Fibroblast of pulmonary artery (primary cell): ENCODE measurements around the gene LZTR1.

ENCODE experiments used
- DNase-seq: peaks from one replicate; pipeline ENCODE4 v3.0.0-alpha.2; 2010; ENCODE audit warnings: low read depth
- H3K4me3 ChIP-seq: replicated peaks from 2 replicates; pipeline ENCODE4 v1.5.1; 2011; ENCODE audit warnings: low read depth, mild to moderate bottlenecking, control low read depth, low read length, moderate library complexity
- TF ChIP-seq, protein P1 (sequence below): IDR thresholded peaks from 2 replicates; pipeline ENCODE4 v1.5.1; 2011; ENCODE audit warnings: mild to moderate bottlenecking, control low read depth, low read length, inconsistent platforms; ENCODE audit errors: missing control alignments

LZTR1 gene

DNA sequence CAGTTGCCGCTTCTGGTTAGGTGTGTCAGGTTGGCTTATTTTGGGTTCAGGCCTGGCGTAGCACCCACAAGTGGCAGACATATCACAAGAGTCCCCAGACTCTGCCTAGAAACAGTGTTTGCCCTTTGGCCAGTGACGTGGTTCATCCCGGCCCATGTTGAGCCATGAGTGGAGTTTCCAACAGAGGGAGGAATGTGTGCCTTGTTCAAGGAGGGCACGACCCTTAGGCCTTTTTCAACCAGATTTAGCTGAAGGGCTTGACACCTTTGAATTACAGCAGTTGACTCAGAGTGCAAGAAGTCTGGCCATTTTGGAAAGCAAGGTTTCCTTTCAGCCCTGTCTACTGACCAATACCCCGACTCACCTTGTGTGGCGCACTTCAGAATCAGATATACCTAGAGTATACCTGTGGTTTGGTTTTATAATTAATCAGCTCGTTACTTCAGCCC is 30.1 kb upstream of the LZTR1 start:
- DNase-seq, result no peak
- TF ChIP-seq, protein P1, sequence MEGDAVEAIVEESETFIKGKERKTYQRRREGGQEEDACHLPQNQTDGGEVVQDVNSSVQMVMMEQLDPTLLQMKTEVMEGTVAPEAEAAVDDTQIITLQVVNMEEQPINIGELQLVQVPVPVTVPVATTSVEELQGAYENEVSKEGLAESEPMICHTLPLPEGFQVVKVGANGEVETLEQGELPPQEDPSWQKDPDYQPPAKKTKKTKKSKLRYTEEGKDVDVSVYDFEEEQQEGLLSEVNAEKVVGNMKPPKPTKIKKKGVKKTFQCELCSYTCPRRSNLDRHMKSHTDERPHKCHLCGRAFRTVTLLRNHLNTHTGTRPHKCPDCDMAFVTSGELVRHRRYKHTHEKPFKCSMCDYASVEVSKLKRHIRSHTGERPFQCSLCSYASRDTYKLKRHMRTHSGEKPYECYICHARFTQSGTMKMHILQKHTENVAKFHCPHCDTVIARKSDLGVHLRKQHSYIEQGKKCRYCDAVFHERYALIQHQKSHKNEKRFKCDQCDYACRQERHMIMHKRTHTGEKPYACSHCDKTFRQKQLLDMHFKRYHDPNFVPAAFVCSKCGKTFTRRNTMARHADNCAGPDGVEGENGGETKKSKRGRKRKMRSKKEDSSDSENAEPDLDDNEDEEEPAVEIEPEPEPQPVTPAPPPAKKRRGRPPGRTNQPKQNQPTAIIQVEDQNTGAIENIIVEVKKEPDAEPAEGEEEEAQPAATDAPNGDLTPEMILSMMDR, result no peak
- no peak overlapping the region for H3K4me3 ChIP-seq

DNA sequence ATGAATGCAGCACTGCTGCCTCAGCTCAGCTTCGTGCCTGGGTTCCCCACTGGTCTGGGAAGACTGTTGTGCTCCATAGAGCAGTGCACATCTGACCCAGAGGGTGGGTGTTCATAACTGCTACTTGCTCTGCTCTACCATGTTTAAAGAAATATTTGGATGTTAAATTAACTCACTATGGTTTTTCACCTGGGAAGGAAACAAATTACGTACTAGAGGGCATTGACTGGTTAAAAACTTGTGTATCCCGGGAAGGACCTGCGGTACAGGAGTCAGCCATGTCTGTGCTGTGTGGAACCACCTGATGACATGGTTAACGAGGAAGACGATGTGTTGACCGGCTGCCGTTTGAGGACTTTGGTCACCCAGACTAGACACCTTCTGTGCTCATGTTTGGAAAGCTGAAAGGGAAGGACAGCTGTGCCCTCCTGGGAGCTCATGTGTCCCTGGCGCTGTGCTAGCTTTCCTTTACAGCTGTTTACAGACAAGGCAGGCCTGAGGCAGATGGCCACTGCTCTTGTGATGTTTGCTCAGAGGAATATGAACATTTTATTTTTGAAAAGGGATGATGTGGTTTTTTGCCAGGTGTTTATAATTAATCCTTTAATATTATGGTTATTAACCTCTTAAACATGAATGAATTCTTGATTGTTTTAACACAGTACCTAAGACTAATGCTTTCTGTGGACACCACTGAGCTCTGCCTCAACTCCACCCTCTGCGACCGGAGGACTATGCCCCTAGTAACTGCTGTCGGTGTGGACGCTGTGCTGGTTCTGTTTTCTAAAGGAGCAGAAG is 29.4 kb upstream of the LZTR1 start:
- H3K4me3 ChIP-seq, result no peak overlapping the region
- DNase-seq, result no peak
- TF ChIP-seq, protein P1, result no peak

DNA sequence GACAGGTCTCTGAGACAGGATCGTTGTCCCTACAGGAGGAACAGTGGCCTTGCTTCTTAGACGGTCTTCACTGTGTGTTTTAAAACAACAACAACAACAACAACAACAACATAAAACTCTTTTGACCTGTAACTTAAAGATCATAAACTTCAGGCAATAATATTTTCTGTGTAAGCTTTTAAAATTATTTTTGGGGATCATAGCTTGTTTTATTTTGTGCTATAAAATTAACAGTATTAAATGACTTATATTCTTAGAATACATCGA is 28.8 kb upstream of the LZTR1 start:
- TF ChIP-seq, protein P1, result no peak
- DNase-seq, result no peak
- H3K4me3 ChIP-seq, result no peak overlapping the region

DNA sequence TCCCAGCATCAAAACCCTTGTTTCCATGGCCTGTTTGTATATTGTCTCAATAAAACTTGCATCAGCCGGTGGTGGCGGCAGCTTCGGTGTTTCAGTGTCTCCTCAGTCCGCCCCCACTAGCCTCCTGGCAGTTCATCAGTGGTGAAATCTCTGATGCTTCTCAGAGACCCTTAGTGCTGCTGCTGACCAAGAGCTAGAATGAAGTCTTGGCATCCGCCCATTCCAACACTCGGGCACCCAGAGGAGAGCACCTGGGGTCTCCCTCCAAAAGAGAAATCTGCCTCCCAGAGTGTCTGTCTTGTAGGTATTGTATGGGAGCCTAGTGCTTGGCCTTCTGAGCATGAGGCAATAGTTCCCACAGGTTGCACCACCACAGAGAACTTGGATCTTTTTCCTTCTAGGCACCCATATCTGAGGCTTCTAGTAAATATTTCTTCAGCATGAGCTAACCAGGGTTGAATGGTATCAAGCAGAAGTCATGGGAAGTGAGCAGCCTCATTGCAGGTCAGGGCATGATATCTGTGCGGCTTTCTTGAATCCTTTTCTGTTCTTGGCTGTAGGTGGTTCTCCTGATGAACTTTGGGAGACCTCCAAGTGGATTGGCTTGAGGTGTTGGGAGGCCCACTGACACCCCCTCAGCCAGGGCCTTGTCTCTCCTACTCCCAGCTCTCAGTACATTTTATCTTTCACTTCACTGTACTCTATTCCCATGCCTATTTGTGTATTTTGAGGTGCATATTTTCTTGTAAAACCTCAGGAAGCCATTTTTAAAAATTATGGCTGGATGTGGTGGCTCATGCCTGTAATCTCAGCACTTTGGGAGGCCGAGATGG is 28.2 kb upstream of the LZTR1 start:
- TF ChIP-seq, protein P1, result no peak

DNA sequence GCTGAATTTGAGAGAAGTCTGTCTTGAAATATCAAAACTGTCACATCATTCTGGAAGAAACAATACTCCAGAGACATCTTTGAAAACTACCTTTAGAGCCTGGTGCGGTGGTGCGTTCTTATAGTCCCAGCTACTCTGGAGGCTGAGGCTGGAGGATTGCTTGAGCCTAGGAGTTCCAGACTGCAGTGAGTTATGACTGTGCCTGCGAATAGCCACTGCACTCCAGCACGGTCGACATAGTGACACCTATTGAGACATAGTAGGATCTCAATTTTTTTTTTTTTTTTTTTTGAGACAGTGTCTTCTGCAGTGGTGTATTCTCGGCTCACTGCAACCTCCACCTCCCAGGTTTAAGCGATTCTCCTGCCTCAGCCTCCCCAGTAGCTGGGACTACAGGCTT is 26.5 kb upstream of the LZTR1 start:
- H3K4me3 ChIP-seq, result no peak overlapping the region
- DNase-seq, result no peak
- TF ChIP-seq, protein P1, result no peak

More for the DNA sequence above, 28.2 kb upstream of the LZTR1 start:
- peak; percentile 75 for DNase-seq
- H3K4me3 ChIP-seq, result no peak overlapping the region

DNA sequence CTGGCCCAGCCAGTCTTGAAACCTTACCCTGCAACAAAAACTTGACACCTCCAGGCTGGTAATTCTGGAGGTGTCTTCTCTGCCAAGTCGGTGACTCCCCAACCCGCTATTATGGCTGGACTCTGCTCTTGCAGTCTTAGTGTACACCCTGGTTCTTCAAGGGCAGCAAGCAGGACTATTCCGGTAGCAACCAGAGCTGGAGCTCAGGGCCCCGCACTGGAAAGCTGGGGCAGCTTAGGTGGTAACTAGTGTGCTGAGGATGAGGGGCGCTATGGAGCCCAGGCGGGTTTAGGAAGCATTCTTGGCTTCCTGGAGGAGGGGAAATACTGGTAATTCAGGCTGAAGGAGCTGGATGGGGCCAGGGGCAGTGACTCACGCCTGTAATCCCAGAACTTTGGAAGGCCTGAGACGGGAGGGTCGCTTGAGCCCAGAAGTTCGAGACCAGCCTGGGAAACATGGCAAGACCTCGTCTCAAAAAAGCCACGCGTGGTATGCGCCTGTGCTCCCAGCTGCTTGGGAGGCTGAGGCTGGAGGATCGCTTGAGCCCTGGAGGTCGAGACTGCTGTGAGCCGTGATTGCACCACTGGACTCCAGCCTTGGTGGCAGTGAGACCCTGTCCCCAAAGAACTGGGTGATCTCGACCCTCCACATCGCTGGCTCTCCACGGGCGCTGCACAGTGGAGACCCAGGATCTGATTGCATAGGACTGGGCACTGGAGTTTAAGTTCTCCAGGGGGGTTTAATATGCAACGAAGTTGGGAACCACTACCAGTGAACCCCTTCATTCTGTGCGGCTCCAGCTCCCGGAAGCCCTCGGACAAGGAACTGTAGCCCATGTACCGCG is 25.6 kb upstream of the LZTR1 start:
- TF ChIP-seq, protein P1, result no peak
- peak; percentile 22 for DNase-seq
- peak overlapping the region; percentile 67 for H3K4me3 ChIP-seq
